Germinal center (tissue), 1 donor: ENCODE results near the gene TXNDC2.

Experiments
- DNase-seq: peaks from one replicate; pipeline ENCODE4 v3.0.0; 2012; ENCODE audit warnings: mixed read lengths, low spot score

Gene TXNDC2

GRCh38 chr18:9931678-9932077 is 45.9 kb downstream of the TXNDC2 start:
- DNase-seq: no peak

- DNase-seq: no peak
These were observed 48.1 kb downstream of the TXNDC2 start for GRCh38 chr18:9933865-9934264.

GRCh38 chr18:9934274-9934673 is 48.5 kb downstream of the TXNDC2 start:
- no peak for DNase-seq
